Memory B cell (primary cell): Measurements from ENCODE around the gene PODXL2.

Experiments used
- ATAC-seq: fragments of 150-1000 bp; cut with Tn5 transposase; 2 replicates; pipeline ENCODE4 v1.10.0; 2021; ENCODE audit warnings: low read depth, mild to moderate bottlenecking, moderate library complexity
- DNase-seq, 2 donors: peaks; one replicate each; pipeline ENCODE4 v3.0.0; 2022; ENCODE audit warnings: low spot score in 2 of 2
- H3K27ac Mint-ChIP-seq: one replicate; pipeline ENCODE4 v1.8.0; 2022; ENCODE audit warnings: mild to moderate bottlenecking, moderate library complexity, mixed read lengths
- H3K27me3 Mint-ChIP-seq: one replicate; pipeline ENCODE4 v1.8.0; 2022; ENCODE audit warnings: mixed read lengths
- H3K36me3 Mint-ChIP-seq: one replicate; pipeline ENCODE4 v1.8.0; 2022; ENCODE audit warnings: mild to moderate bottlenecking, mixed read lengths
- H3K4me1 Mint-ChIP-seq: one replicate; pipeline ENCODE4 v1.8.0; 2022; ENCODE audit warnings: mixed read lengths
- H3K4me3 Mint-ChIP-seq: one replicate; pipeline ENCODE4 v1.8.0; 2022; ENCODE audit warnings: mild to moderate bottlenecking, moderate library complexity, mixed read lengths
- H3K9me3 Mint-ChIP-seq: one replicate; pipeline ENCODE4 v1.8.0; 2022; ENCODE audit warnings: mixed read lengths

The PODXL2 gene

DNA sequence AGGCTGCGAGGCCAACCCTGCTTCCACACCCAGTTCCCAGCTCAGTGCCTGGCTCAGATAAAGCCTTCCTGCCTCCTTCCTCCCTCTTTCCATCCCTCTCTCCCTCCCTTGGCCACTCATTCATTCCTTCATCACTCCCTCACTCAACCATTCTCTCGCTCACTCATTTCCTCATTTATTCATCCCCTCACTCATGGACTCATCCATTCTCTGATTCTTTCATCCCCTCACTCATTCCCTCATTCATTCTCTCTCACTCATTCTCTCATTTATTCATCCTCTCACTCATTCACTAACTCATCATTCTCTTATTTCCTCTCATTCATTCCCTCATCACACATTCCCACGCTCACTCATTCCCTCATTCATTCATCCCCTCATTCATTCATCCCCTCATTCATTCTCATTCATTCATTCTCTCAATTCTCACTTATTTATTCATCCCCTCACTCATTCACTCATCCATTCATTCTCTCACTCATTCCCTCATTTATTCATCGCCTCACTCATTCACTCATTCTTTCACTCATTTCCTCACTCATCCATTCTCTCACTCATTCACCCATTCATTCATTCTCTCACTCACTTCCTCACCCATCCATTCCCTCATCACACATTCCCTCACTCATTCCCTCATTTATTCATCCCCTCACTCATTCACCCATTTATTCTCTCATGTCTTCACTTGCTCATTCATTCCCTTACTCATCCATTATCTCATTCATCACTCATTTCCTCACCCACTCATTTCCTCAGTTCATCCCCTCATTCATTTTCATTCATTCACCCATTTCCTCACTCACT, 56.9 kb downstream of the PODXL2 start:
- Mint-ChIP-seq H3K4me1 (peaks cover 10% of the 10 kb centered on the region), H3K27me3 (no peaks in the 10 kb centered on the region), H3K36me3 (peaks cover 2% of the 10 kb centered on the region), H3K27ac (no peak overlapping the region), H3K9me3 (peaks cover 2% of the 10 kb centered on the region), H3K4me3 (no peak overlapping the region)
- ATAC-seq (peak; percentile 12), DNase-seq (no peak)

DNA sequence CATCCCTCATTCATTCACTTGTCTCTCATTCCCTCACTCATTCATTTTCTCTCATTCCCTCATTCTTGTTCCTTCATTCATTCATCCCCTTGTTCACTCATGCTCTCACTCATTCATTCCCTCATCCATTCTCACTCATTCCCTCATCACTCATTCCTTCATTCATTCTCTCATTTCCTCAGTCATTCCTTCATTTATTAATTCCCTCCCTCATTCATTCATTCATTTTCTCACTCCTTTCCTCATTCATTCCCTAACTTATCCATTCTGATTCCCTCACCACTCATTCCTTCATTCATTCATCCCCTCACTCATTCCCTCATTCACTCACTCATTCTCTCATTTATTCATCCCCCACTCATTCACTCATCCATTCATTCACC, 57.5 kb downstream of the PODXL2 start:
- H3K4me3 Mint-ChIP-seq: no peak overlapping the region
- ATAC-seq (no peak), DNase-seq (no peak)
- peaks cover 2% of the 10 kb centered on the region for H3K36me3 Mint-ChIP-seq
- peaks cover 2% of the 10 kb centered on the region for H3K9me3 Mint-ChIP-seq
- no peak overlapping the region for H3K27ac Mint-ChIP-seq
- H3K27me3 Mint-ChIP-seq: no peaks in the 10 kb centered on the region
- peaks cover 7% of the 10 kb centered on the region for H3K4me1 Mint-ChIP-seq

DNA sequence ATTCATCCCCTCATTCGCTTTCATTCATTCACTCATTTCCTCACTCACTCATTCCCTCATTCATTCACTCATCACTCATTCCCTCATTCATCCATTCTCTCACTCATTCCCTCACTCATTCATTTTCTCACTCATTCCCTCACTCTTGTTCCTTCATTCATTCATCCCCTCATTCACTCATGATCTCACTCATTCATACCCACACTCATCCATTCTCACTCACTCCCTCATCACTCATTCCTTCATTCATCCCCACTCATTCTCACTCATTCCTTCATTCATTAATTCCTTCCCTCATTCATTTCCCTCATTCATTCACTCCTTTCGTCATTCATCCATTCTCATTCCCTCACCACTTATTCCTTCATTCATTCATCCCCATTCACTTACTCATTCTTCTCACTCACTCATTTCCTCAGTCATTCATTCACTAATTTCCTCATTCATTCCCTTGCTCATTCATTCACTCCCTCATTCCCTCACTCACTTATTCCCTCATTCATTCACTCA, 58.3 kb downstream of the PODXL2 start:
- ATAC-seq: no peak
- Mint-ChIP-seq H3K4me1 (peaks cover 6% of the 10 kb centered on the region), H3K4me3 (no peak overlapping the region), H3K9me3 (peaks cover 1% of the 10 kb centered on the region), H3K27ac (no peak overlapping the region), H3K27me3 (no peaks in the 10 kb centered on the region), H3K36me3 (peaks cover 1% of the 10 kb centered on the region)
- no peak for DNase-seq

DNA sequence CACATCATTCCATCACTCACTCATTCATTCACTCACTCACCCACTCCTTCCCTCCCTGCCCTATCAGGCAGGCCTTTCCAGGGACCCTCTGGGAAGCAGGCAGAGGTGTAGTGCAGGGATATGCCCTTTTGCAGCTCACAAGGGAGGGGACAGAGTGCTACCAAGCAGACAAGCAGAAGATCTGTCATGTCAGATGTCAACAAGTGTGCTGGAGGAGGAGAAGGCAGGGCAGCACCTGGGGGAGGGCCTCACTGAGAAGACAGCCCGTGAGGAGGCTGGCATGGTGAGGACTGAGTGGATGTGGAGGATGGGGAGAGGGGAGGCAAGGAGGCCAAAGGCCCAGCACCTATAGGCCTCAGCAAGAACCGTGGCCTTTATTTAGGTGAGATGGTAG, 59.0 kb downstream of the PODXL2 start:
- DNase-seq: no peak
- H3K4me1 Mint-ChIP-seq: peaks cover 10% of the 10 kb centered on the region
- no peaks in the 10 kb centered on the region for H3K9me3 Mint-ChIP-seq
- H3K4me3 Mint-ChIP-seq: no peak overlapping the region
- no peak overlapping the region for H3K27ac Mint-ChIP-seq
- H3K36me3 Mint-ChIP-seq: no peaks in the 10 kb centered on the region
- ATAC-seq: no peak
- no peaks in the 10 kb centered on the region for H3K27me3 Mint-ChIP-seq

DNA sequence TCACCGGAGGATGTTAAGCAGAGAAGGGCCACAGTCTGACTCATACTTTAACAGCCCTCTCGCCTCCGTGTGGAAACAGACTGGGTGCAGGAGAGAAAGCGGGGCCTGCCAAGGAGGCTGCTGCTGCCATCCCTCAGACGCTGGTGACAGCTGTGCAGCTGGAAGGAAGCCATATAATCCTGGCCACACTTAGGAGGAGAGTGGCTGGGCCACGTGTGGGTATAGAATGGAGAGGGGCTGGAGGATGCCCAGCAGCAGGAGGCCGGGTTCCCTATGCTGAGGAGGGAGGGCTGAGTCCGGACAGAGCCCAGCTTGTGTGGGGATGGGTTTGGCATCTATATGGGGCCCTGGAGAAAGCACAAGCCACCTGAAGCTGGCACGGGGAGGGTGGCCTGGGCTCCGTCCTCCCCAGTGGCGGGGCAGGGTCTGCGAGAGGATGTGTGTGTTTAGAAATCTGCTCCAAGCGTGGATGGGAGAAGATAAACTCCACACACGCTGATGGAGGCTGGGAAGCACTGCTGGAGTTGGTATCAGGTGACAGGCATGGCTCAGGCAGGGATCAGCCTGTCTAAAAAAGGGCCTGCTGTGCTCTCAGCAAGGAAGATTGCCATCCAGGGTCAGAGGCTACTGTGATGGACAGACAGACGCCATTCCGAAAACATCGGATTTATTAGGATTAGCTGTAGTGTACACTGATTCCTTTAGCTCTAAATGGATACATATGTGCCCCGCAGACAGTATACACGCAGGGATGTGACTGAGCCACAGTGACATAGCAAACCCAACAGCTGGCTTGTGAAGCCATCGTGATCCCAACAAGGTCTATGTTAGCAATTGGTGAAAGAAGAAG, 59.7 kb downstream of the PODXL2 start:
- Mint-ChIP-seq H3K4me1 (peaks cover 13% of the 10 kb centered on the region), H3K27me3 (no peaks in the 10 kb centered on the region), H3K36me3 (no peaks in the 10 kb centered on the region), H3K4me3 (no peak overlapping the region), H3K9me3 (no peaks in the 10 kb centered on the region), H3K27ac (no peak overlapping the region)
- DNase-seq (no peak), ATAC-seq (no peak)

DNA sequence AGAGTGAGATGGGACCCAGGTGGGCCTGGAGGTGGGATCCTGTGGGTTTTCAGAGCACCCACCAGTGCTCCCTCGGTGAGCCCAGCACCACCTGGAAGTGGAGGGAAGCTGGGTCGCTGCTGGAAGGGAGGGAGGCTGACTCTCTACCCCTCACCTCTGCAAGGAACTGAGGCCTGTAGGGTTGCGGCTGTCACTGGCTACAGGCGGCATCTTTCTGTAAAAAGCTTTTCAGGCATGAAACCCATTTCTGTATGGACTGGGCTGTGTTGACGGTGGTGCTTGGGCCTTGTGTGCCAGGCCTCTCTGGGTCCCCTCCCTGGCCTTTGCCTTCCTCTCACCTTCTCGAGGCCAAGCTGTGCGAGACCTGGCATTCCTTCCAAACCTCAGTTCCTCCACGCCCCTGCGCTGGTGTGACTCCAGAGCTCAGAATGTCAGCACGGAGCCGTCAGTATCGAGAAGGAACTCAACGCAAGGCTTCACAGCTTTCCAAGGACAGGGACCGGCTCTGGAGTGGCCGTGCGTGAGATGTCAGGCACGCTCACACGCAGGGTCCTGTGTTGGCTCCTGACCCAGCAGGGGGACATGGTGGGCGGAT, 60.4 kb downstream of the PODXL2 start:
- ATAC-seq (no peak), DNase-seq (no peak)
- H3K9me3 Mint-ChIP-seq: no peaks in the 10 kb centered on the region
- no peaks in the 10 kb centered on the region for H3K36me3 Mint-ChIP-seq
- H3K4me1 Mint-ChIP-seq: peaks cover 13% of the 10 kb centered on the region
- no peak overlapping the region for H3K27ac Mint-ChIP-seq
- H3K27me3 Mint-ChIP-seq: no peaks in the 10 kb centered on the region
- H3K4me3 Mint-ChIP-seq: no peak overlapping the region

DNA sequence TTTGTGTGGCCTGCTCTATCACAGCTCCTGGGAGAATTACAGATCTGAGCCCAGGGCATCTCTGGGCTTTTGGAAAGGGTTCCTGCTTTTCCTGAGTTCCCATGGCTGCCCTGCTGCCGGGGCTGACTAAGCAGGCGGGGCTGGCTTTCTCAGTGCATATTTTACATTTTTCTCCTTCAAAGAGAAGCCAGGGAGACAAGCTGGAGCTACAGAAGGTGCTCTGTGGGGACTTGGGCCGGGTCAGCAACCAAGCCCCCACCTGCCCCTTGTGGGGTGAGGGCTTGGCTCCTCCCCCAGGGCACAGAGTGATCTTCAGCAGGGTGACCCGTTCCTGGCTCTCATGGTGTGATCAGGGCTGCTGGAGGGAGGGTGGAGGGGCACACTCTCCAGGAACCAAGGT, 61.1 kb downstream of the PODXL2 start:
- H3K27ac Mint-ChIP-seq: no peak overlapping the region
- no peaks in the 10 kb centered on the region for H3K9me3 Mint-ChIP-seq
- peaks cover 15% of the 10 kb centered on the region for H3K4me1 Mint-ChIP-seq
- DNase-seq (no peak), ATAC-seq (no peak)
- H3K27me3 Mint-ChIP-seq: no peaks in the 10 kb centered on the region
- no peaks in the 10 kb centered on the region for H3K36me3 Mint-ChIP-seq
- no peak overlapping the region for H3K4me3 Mint-ChIP-seq

DNA sequence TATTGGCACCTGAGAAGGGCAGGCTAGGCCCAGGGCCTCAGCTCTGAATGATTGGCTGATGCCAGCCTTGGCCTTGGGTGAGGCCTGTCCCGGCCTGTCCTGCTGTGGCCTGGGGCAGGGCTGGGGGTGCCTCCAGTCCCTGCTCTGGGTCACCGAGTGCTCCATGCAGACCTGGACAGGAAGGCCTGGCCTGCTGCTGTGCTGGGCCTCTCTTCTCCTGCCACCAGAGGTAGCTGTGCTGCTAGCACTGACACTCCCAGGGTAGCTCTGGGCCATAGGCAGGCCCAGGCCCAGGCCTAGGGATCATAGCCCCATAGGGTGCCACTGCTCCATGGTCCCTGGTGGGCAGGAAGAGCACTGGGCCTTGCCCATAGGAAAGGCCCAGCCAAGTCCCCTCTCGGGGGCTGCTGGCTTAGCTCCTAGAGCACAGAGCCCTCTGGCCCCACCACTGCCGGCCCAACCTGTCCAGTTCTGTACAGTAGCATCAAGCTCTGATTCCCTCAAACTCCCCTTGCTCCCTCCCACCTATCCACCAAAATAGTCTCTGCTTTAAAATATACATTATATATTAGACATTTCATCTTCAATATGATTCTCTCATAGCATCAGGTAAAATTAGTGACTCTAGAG, 62.0 kb downstream of the PODXL2 start:
- no peaks in the 10 kb centered on the region for H3K36me3 Mint-ChIP-seq
- no peak overlapping the region for H3K27ac Mint-ChIP-seq
- ATAC-seq: peak; percentile 67
- no peaks in the 10 kb centered on the region for H3K27me3 Mint-ChIP-seq
- H3K4me3 Mint-ChIP-seq: no peak overlapping the region
- H3K4me1 Mint-ChIP-seq: peaks cover 15% of the 10 kb centered on the region
- no peaks in the 10 kb centered on the region for H3K9me3 Mint-ChIP-seq
- DNase-seq: no peak

DNA sequence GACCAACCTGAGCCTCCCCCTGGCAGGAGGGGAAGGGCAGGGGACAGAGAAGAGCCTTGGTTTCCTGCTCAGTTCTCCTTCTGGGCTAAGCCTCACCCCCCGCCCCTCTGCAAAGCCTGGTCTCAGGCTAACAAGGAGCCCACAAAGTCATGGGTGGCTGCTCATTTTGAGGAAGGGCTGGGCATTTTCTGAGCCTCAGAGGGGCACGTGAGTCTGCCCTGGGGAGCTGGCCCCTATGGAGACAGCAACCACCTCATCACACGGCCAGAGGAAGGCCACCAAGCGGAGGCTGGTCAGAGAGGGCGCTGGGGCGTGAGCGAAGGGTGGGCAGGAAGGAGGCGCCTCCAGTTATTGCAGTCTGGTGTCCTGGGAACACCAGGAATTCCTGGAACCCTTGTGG, 62.5 kb downstream of the PODXL2 start:
- Mint-ChIP-seq H3K27me3 (peaks cover 2% of the 10 kb centered on the region), H3K27ac (no peak overlapping the region), H3K4me1 (peaks cover 18% of the 10 kb centered on the region), H3K36me3 (no peaks in the 10 kb centered on the region), H3K4me3 (no peak overlapping the region), H3K9me3 (no peaks in the 10 kb centered on the region)
- DNase-seq (no peak), ATAC-seq (peak; percentile 27)

DNA sequence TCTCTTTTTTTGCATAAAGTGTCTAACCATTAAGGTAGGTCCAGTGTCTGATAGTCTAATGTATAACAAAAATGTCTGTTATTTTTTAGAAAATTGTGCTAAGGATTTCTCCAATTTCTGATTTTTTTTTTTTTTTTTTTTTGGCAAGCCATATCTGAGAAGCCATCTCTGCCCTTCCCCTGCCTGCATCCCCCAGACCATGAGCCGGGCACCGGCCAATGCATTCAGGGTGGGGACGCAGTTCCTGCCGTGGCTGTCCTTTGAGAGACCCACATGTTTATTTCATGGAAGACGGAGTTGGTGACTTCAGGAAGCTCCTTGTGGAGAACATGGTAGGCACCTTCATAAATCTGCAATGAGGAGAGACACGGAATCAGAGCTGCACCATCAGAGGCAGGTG, 63.0 kb downstream of the PODXL2 start:
- Mint-ChIP-seq H3K27me3 (peaks cover 2% of the 10 kb centered on the region), H3K9me3 (no peaks in the 10 kb centered on the region), H3K36me3 (no peaks in the 10 kb centered on the region), H3K4me1 (peaks cover 18% of the 10 kb centered on the region), H3K4me3 (no peak overlapping the region), H3K27ac (no peak overlapping the region)
- ATAC-seq (no peak), DNase-seq (no peak)

DNA sequence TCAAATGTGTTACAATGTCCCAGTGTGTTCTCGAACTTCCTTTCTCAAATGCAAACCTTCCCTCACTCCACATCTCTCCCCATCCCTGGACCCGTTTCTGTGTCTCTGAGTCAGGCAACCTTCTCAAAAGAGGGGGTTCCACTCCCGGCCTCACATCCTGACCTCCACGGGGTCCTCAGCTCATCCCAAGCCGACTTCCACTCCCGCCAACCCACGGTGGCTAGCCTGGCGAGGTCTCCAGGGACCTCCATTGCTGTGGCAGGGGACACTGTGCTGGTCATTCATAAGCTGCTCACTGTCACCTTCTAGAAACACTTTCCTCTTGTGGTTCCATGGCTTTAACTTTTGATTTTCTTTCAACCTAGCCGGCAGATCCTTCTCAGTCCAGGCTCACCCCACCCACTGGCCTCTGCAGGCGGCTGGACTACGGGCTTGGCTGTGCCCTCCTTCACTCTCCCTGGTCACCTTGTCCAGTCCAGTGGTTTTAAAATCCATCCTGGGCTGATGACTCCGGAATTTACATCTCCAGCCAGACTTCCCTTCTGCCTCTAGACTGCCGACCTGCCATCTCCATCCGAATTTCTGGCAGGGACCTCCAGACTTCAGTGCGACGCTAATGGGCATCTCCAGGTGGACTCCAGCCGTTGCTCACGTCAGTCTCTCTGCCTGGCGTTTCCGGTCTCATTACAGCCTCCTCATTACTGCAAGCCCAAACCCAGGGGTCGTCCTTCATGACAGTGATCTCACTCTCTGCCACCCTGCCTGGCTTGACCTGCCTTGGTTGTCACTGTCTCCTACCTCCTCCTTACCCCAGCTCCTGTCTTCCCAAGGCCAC, 63.7 kb downstream of the PODXL2 start:
- Mint-ChIP-seq H3K27ac (no peak overlapping the region), H3K9me3 (no peaks in the 10 kb centered on the region), H3K36me3 (no peaks in the 10 kb centered on the region), H3K4me1 (peaks cover 21% of the 10 kb centered on the region), H3K27me3 (peaks cover 2% of the 10 kb centered on the region), H3K4me3 (peak overlapping the region; percentile 7)
- no peak for ATAC-seq
- no peak for DNase-seq

DNA sequence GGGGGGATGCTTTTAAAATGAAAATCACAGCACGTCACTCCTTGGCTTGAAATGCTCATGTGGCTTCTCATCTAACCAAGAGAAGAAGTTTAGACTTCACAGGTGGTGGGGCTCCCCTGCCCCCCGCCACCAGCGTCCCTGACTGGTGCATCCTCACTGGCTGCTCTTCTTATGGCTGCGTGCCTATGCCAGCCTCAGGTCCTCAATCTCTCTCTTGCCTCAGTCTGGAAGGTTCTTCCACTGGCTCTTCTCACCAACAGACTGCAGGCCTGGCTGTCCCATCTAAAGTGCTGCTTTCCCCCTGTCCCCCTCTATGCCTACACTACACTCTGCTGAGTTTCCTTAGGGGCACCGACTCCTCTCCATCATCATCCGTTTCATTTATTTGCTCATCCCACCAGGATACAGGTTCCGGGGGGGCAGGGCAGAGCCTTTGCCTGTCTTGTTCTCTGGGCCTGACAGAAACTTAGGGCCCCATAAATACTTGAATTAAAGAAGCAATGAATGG, 64.4 kb downstream of the PODXL2 start:
- Mint-ChIP-seq H3K27ac (no peak overlapping the region), H3K36me3 (no peaks in the 10 kb centered on the region), H3K9me3 (no peaks in the 10 kb centered on the region), H3K4me1 (peaks cover 23% of the 10 kb centered on the region), H3K4me3 (no peak overlapping the region), H3K27me3 (peaks cover 2% of the 10 kb centered on the region)
- ATAC-seq (no peak), DNase-seq (no peak)
